Stimulated activated CD4-positive, alpha-beta T cell treated with anti-CD3 and anti-CD28 coated beads, Interleukin-12 subunit alpha, Interleukin-12 subunit beta, amount 100 ng/mL, for 48 hours (primary cell): ENCODE measurements around the gene GALNTL6.

ENCODE experiments used
- DNase-seq, 3 donors: peaks; one replicate each; pipeline ENCODE4 v3.0.0-alpha.2; 2020; ENCODE audit warnings: low read depth in 2 of 3, low spot score in 1 of 3

The GALNTL6 gene

GRCh38 chr4:172652369-172652768, 839.2 kb downstream of the GALNTL6 start:
- no peak for DNase-seq

- DNase-seq, result no peak
Observed at GRCh38 chr4:172653676-172654075, 840.5 kb downstream of the GALNTL6 start.

- DNase-seq, result no peak
Observed at GRCh38 chr4:172654457-172654856, 841.3 kb downstream of the GALNTL6 start.

- no peak for DNase-seq
Observed at GRCh38 chr4:172656055-172656454, 842.9 kb downstream of the GALNTL6 start.

- DNase-seq, result no peak
Observed at GRCh38 chr4:172657081-172657480, 843.9 kb downstream of the GALNTL6 start.

DNA sequence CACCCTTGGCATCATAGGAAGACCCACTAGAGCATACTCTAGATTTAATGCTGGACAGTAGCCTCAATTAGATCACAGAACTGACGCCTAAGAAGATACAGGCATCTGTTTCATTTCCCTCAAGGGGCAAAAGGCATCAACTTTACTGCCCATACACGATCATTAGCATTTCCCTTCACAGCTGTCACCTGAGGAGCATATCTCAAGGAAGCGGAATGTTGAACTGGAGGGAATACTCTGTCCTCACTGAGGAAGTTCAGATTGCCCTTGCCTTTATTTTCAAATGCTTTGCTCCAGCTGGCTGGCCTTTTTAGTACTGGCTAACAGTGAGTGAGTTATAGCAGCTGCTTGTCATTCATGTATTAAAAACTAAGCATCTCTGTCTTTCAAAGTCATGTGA, 847.0 kb downstream of the GALNTL6 start:
- DNase-seq, result no peak

GRCh38 chr4:172662113-172662512, 848.9 kb downstream of the GALNTL6 start:
- no peak for DNase-seq

DNA sequence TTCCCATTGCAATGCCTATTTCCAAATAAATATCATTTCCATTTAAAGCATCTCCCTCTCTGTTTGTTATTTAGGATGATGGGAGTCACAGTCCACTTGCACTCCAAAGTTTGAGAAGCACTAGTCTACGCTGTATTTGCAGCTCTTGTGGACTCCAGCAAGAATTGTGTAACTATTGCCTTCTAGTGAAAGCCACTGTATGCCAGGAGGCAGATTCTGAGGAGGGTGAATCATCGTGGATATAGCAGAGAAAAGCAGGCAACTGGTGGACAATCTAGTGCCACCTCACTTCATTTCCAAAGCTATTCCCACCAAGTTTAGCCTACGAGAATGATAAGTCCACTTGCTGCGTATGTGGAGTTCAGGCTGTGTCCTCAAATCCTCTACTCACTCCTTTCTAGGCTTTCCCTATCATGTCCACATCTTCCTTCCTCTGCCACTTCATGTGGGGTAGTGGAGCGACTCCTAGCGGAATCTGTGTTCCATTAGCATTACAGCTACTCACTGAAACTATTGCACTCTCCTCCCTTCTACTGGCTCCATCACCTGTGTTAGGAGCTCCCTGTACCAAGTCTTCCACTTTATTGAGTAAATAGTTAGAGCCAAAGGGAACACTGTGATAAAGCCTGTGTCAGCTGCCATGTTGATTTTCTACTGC, 853.6 kb downstream of the GALNTL6 start:
- no peak for DNase-seq

DNA sequence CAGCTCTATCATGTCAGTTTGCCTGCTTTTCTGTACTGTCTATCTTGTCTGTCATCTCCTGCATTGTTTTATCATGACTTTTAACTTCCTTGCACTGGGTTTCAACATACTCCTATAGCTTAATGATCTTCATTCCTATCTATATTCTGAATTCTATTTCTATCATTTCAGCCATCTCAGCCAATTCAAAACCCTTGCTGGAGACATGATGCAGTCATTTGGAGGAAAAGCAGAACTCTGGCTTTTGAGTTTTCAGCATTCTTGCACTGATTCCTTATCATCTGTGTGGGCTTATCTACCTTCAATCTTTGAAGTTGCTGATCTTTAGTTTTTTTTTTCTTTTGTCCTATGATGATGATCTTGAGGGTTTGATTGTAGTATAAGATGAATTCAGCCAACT, 861.6 kb downstream of the GALNTL6 start:
- DNase-seq, result no peak

- DNase-seq, result no peak
Observed at GRCh38 chr4:172675232-172675631, 862.0 kb downstream of the GALNTL6 start.

GRCh38 chr4:172680691-172681090, 867.5 kb downstream of the GALNTL6 start:
- DNase-seq, result no peak

- DNase-seq, result no peak
Observed at GRCh38 chr4:172683021-172683420, 869.8 kb downstream of the GALNTL6 start.

GRCh38 chr4:172686021-172686420, 872.8 kb downstream of the GALNTL6 start:
- DNase-seq, result no peak

GRCh38 chr4:172688534-172688933, 875.3 kb downstream of the GALNTL6 start:
- no peak for DNase-seq

DNA sequence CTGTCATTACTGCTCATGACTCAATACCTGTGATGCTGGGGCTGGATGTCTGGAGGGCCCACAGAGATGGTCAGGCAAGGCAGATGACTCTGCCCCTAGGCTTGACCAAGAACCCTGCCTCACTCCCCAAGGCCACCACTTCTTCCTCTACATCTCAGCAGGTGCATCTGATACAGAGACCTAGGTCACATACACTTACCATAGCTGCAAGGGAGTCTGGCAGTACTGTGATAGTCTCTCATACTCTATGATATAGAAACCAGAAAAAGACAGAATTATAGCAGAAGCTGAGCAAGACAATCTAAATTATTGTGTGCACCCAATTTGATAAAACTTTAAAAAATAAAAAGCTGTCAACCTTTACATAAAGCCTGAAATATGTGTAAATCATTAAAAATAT, 878.3 kb downstream of the GALNTL6 start:
- DNase-seq, result no peak

- DNase-seq, result no peak
Observed at GRCh38 chr4:172692701-172693100, 879.5 kb downstream of the GALNTL6 start.

- DNase-seq, result no peak
Observed at GRCh38 chr4:172698256-172698655, 885.1 kb downstream of the GALNTL6 start.

GRCh38 chr4:172705565-172705964, 892.4 kb downstream of the GALNTL6 start:
- DNase-seq, result no peak

DNA sequence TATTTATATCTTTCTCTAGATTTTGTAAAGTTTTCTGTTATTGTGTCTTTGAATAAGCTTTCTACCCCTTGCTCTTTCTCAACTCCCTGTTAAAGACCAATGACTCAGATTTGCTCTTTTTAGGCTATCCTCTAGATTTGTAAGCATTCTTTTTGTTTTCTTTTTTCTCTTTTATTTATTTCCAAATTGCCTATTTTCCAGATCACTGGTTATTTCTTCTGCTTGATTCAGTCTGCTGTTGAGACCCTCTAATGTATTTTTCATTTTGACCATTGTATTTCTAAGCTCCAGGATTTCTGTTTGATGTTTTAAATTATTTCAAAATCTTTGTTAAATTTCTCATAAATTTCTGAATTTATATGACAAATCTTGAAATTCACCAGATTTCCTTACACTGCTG, 892.8 kb downstream of the GALNTL6 start:
- DNase-seq, result no peak

GRCh38 chr4:172707622-172708021, 894.4 kb downstream of the GALNTL6 start:
- DNase-seq, result no peak

GRCh38 chr4:172708184-172708583, 895.0 kb downstream of the GALNTL6 start:
- no peak for DNase-seq

- no peak for DNase-seq
Observed at GRCh38 chr4:172709376-172709775, 896.2 kb downstream of the GALNTL6 start.

- DNase-seq, result no peak
Observed at GRCh38 chr4:172716291-172716690, 903.1 kb downstream of the GALNTL6 start.

GRCh38 chr4:172721659-172722058, 908.5 kb downstream of the GALNTL6 start:
- DNase-seq, result no peak
